NCI-H2081 (cell line): Measurements from ENCODE around the gene DPY19L1.
"Not testable (repeated sequence)": the region's sequence is repeated elsewhere in the genome, so short reads cannot be mapped to it uniquely, and the experiment has no call there.

Experiments
- DNase-seq, 2 experiments: peaks; one replicate each; lab custom pipeline; 2025; lab: John Stamatoyannopoulos, UW

DPY19L1 gene

DNA sequence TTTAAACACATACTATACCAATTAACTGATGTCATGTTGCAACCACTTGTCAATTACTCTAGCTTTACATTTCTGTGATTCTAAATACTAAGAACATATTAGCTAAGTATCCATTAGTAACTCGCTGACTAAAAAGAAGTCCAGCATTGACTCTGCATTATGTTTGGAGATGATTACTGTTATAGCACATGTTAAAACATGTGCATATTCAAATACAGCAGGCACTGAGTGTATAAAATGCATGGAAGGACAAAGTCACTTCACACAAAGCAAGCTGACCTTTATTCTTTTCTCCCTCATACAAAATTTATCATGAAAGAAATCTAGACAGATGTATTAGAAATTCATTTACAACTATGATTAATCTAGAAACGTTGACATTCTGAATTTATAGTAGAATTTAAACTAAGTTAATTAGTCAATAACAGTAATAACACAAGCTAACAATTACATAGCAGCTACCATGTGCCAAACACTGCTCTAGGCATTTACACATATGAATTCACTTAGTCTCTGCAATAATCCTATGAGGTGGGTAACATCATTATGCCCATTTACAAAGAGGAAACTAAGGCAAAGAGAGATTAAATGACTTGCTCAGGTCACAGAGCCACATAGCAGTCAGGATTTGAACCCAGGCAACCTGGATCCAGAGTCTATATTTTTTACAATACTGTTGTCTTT is 48.7 kb downstream of the DPY19L1 start:
- DNase-seq = not testable (repeated sequence)

- not testable (repeated sequence) for DNase-seq
Observed at GRCh38 chr7:34985155-34985554, 52.1 kb downstream of the DPY19L1 start.

- not testable (repeated sequence) for DNase-seq
Observed at GRCh38 chr7:34984140-34984539, 53.1 kb downstream of the DPY19L1 start.

- DNase-seq = no peak
Observed at GRCh38 chr7:34982371-34983019, 54.8 kb downstream of the DPY19L1 start.

DNA sequence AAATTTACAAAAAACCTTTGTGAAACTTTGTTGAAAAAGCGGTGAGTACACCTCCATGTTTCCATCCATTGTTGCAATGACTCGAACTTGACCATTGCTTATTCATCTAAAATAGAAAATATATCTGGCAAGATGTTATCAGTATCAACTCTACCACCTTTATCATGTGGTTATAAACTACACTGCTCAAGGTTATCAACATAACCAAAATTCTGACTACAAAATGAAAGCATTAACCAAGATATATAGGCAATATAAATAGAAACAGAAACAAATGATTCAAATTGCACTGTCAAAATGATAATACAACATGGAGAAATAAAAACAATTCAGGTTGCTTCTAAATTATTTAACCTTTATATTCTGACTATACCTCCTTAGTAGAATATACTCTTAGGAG is 58.2 kb downstream of the DPY19L1 start:
- DNase-seq = not testable (repeated sequence)

GRCh38 chr7:34973400-34973760 is 63.9 kb downstream of the DPY19L1 start:
- no peak for DNase-seq

DNA sequence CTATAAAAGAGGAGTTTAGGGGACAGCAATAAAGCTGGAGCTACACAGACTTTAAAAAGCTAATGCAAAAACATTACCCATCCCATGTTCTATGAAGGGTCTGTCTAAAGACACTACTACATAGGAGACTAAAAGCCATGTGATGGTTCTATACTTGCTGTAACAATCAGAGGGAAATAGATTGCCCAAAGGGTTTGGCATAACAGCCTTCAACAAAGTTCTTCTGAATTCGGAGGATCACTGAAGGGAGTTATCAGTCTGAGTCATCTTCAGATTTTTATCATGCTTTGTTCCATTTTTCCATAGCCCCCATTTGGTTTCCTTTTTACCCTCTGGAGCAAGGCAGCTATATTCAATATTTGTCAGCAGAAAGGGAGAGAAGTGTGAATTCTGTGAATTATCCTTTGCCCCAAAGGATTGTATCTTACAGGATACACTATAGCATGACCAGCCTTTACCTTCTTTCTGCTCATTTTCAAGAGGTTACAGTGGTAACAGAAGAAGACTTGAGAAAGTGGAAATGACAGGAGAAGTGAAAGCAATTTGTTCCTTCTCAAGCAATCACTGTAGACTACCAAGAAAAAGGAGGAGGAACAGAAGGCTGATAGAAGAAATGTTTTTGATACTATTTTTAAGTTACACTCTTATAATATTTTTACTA is 64.4 kb downstream of the DPY19L1 start:
- DNase-seq = not testable (repeated sequence)

- not testable (repeated sequence) for DNase-seq
Observed at GRCh38 chr7:34967818-34968217, 69.5 kb downstream of the DPY19L1 start.

DNA sequence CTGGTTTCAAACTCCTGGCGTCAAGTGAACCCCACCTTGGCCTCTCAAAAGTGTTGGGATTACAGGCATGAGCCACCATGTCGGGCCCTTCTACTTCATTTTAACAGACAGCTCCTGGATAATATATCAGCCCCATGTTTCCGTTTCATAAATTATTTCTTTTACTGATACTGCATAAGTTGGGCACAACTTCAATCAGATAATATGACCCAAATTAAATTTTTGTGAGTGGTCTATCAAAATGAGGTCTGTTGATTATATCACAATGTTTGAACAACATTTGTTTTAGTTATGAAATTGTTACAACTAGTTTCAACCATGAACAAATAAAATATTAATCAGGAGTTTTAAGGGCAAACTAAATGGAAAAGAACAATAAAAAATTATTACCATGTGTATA is 70.8 kb downstream of the DPY19L1 start:
- DNase-seq = not testable (repeated sequence)

- DNase-seq = no peak
Observed at GRCh38 chr7:34958021-34958420, 79.3 kb downstream of the DPY19L1 start.

GRCh38 chr7:34952822-34953221 is 84.5 kb downstream of the DPY19L1 start:
- no peak for DNase-seq

DNA sequence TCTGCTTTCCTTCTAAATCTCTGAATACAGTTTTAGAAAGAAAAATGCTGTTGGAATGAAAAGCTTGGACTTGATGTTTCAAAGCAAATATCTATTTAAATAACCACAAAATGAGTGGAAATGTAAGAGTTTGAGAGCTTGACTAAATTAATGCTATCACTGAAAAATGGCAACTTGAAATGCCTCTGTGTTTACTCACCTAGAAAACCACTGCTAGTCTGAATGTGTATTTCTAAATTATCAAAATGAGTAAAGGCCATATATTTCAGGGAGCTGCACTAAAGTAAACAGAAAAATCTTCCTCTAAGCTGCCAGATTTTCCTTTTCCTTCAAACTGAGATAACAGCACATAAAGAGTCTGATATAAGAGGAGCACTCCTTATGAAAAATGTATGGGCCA is 87.9 kb downstream of the DPY19L1 start:
- no peak for DNase-seq

GRCh38 chr7:34947427-34947826 is 89.9 kb downstream of the DPY19L1 start:
- DNase-seq = not testable (repeated sequence)

DNA sequence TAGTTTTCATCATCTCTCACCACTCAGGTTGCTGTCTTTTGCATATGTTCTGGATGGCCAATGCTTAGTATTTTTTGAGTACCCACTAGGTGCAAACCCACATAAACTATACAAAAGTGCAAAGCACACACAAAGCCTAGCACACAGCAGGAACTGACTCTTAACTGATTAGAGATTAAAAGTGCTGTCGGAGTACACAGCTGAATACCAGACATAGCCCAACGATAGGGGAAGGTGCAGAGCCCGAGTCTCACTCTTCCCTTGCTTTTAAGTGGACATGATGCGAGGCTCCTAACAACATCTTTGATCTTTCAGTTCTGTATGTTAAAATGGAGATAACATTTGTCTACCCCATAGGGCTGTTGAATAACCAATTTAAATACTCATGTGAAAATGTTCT is 90.8 kb downstream of the DPY19L1 start:
- no peak for DNase-seq

- DNase-seq = not testable (repeated sequence)
Observed at GRCh38 chr7:34945894-34946477, 91.3 kb downstream of the DPY19L1 start.

GRCh38 chr7:34939175-34939574 is 98.1 kb downstream of the DPY19L1 start:
- no peak for DNase-seq

GRCh38 chr7:34935735-34936165 is 101.5 kb downstream of the DPY19L1 start:
- DNase-seq = not testable (repeated sequence)

DNA sequence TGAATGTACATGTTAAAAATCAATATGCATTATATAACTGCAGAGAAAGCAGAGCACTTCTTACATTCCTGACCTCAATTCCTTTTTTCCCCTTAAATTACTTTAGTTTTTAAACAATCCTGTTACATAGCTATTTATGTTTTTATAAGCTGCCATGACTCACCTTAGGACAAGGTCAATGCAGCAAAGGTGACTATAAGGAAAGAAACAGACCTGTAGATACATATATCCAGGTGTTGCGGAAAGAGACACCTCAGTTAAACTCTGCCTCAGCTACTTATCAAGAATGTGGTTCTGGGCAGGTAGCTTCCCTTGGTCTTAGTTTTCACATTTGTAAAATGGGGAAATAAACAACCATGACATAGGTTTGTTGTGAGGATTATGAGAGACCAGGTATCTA is 105.5 kb downstream of the DPY19L1 start:
- no peak for DNase-seq

DNA sequence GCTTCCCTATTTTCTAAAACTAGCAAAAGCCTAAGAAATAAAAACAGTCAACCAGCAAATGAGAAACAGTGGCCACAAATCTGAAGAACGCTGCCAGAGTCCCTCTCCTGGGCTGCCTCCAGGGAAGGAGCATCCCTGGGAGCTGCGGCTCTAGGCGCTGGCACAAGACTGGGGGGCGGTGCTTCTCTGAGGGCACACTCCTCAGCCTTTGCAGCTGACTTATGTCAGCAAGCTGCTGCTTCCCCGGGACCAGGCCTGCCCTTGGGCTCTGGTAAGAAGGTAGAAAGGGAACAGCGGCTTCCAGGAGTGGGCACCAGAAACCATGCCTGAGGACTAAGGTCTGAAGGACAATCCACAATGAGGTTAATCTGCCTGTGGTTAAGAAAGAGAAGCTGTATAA is 107.5 kb downstream of the DPY19L1 start:
- DNase-seq = not testable (repeated sequence)

DNA sequence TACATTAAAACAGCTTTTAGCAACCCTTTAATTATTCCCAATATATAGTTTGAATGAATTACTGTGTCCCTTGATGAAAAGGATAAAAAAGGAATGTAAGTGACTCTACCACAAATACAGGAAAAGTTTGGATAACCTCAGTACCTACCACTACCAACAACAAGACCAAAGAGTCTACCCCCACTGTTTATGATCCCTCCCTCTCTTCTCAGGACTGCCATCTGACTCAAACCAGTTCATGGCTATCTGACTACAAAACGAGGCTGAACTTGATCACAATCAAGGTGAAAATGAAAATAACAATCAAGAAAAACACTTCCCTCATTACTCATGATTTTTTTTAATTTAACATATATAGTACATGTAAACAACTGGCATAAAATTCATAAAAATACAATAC is 108.7 kb downstream of the DPY19L1 start:
- DNase-seq = no peak

- DNase-seq = no peak
Observed at GRCh38 chr7:34928052-34928451, 109.2 kb downstream of the DPY19L1 start.

DNA sequence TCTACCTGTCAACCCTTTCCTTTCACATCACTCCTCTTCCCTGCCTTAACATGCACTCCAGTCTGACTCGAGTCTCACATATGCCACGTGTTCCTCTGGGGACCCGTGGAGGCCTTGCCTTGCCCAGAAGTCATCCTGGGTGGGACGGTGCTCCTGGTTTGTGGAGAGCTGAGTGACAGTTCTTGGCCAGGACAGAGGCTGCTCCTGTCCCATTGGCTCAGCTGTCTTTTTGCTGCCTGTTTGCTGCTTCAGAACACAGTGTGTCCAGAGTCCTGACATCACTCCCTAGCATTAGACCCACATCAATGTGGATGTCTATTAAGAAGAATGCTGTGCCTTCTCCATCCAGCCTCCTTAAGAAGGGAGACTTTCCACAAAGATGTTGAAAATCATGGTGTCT is 116.8 kb downstream of the DPY19L1 start:
- DNase-seq = not testable (repeated sequence)

GRCh38 chr7:34919038-34919437 is 118.2 kb downstream of the DPY19L1 start:
- DNase-seq = not testable (repeated sequence)
